ENCODE data around the gene NECTIN2. TPM values are rescaled to one million over a fixed set of nuclear protein-coding genes. Genes with fewer than 3 reads are reported as not detected.
"Not testable (repeated sequence)": the region's sequence is repeated elsewhere in the genome, so short reads cannot be mapped to it uniquely, and the experiment has no call there.

NECTIN2 gene
- total RNA-seq, 1 experiment from 2014 or later = 96.3 TPM

- no peak overlapping the region for H3K4me2 ChIP-seq (ENCODE audit: low read length)
- 0 out of 4 replicates have a peak, but pooled peaks cover 0 to 4% of the 10 kb centered on the region in 2 experiments for H3K36me3 ChIP-seq (ENCODE audit: control insufficient read depth in 1 of 2, insufficient read depth in 2 of 2, low read length in 2 of 2)
- no peak overlapping the region for H3K27ac ChIP-seq (ENCODE audit: low read depth, low read length)
- peaks cover 9 to 21% of the 10 kb centered on the region in 2 experiments for H3K4me1 ChIP-seq (ENCODE audit: control insufficient read depth in 1 of 2, insufficient read depth in 2 of 2, low read length in 2 of 2)
- no peaks in the 10 kb centered on the region for H3K27me3 ChIP-seq (ENCODE audit: insufficient read depth, low read length)
- intact Hi-C loops (cut with micrococcal nuclease) = no loop called here
- H3K4me3 ChIP-seq (replicated peaks in 1 of 2; ENCODE audit: low read depth in 1 of 2, low read length in 2 of 2) = no peak overlapping the region
- H3K9me2 ChIP-seq (ENCODE audit: insufficient read depth) = no peaks in the 10 kb centered on the region
- ATAC-seq = no peak
- ChIA-PET POLR2A (no interaction called here), RAD21 (ENCODE audit: low non-redundant PET in 1 of 2, low total read pairs in 2 of 2, uncharacterized antibody in 2 of 2, unreplicated experiment in 2 of 2) (no interaction called here), CTCF (no interaction called here)
- peaks cover 2% of the 10 kb centered on the region; the same call in 1 of the 2 replicates for H3K79me2 ChIP-seq (ENCODE audit: insufficient read depth, low read length)
- no peak overlapping the region for H2AFZ ChIP-seq (ENCODE audit: low read depth, low read length, poor library complexity, severe bottlenecking)
- TF ChIP-seq CEBPB (IDR thresholded peaks at IDR 0.05; ENCODE audit: low read depth) (no peak), EZH2phosphoT487 (IDR thresholded peaks at IDR 0.05; ENCODE audit: borderline replicate concordance) (no peak), EGR1 (IDR thresholded peaks at IDR 0.05; ENCODE audit: low read depth) (no peak), ZFX (IDR thresholded peaks at IDR 0.05) (no peak), CBX3 (IDR thresholded peaks at IDR 0.05; ENCODE audit: low read depth) (no peak), POLR2A (IDR thresholded peaks at IDR 0.05; ENCODE audit: borderline replicate concordance, extremely low read depth, insufficient read depth, insufficient read length) (no peak)
- BruUV-seq (replicated peaks) = no TSS peak
- H3K9me3 ChIP-seq (ENCODE audit: control insufficient read depth in 1 of 2, insufficient read depth in 1 of 2, low read depth in 1 of 2, low read length in 2 of 2) = no peaks in the 10 kb centered on the region
- no peak overlapping the region for H3K9ac ChIP-seq (ENCODE audit: low read length)
- DNase-seq (ENCODE audit: low read depth, low spot score) = no peak
- H4K20me1 ChIP-seq (ENCODE audit: insufficient read depth) = no peaks in the 10 kb centered on the region
Measured at GRCh38 chr19:44886141-44886540, 40.0 kb downstream of the NECTIN2 start.

GRCh38 chr19:44887648-44888047 is 41.6 kb downstream of the NECTIN2 start:
- no peak for TF ChIP-seq TCF7L2 (IDR thresholded peaks at IDR 0.05; ENCODE audit: borderline replicate concordance, extremely low read depth, insufficient read depth, insufficient read length)
- no peak for TF ChIP-seq YY1 (IDR thresholded peaks at IDR 0.05; ENCODE audit: extremely low read depth, insufficient replicate concordance, low read depth, low read length)
- no peak for TF ChIP-seq RAD21 (IDR thresholded peaks at IDR 0.05; ENCODE audit: low read depth)
- no peak for TF ChIP-seq ATF3 (IDR thresholded peaks at IDR 0.05)
- TF ChIP-seq EGR1 (IDR thresholded peaks at IDR 0.05; ENCODE audit: low read depth) = no peak
- TF ChIP-seq CEBPB (IDR thresholded peaks at IDR 0.05; ENCODE audit: low read depth) = no peak
- ChIA-PET CTCF (no interaction called here), RAD21 (ENCODE audit: low non-redundant PET in 1 of 2, low total read pairs in 2 of 2, uncharacterized antibody in 2 of 2, unreplicated experiment in 2 of 2) (no interaction called here), POLR2A (no interaction called here)
- ATAC-seq = no peak
- no peak overlapping the region for H3K4me3 ChIP-seq (replicated peaks in 1 of 2; ENCODE audit: low read depth in 1 of 2, low read length in 2 of 2)
- no peak for DNase-seq (ENCODE audit: low read depth, low spot score)
- H3K9me3 ChIP-seq (ENCODE audit: control insufficient read depth in 1 of 2, insufficient read depth in 1 of 2, low read depth in 1 of 2, low read length in 2 of 2) = no peaks in the 10 kb centered on the region
- H4K20me1 ChIP-seq (ENCODE audit: insufficient read depth) = peaks cover 4% of the 10 kb centered on the region; the same call in 1 of the 2 replicates
- H3K36me3 ChIP-seq (ENCODE audit: control insufficient read depth in 1 of 2, insufficient read depth in 2 of 2, low read length in 2 of 2) = peaks cover 0 to 17% of the 10 kb centered on the region in 2 experiments; a peak in 1 of 4 replicates
- H3K4me2 ChIP-seq (ENCODE audit: low read length) = no peak overlapping the region
- peaks cover 17% of the 10 kb centered on the region for H3K79me2 ChIP-seq (ENCODE audit: insufficient read depth, low read length)
- H3K4me1 ChIP-seq (ENCODE audit: control insufficient read depth in 1 of 2, insufficient read depth in 2 of 2, low read length in 2 of 2) = peaks cover 14 to 30% of the 10 kb centered on the region in 2 experiments
- no peak overlapping the region for H2AFZ ChIP-seq (ENCODE audit: low read depth, low read length, poor library complexity, severe bottlenecking)
- H3K9ac ChIP-seq (ENCODE audit: low read length) = no peak overlapping the region
- BruUV-seq (replicated peaks) = no TSS peak
- intact Hi-C loops (cut with micrococcal nuclease) = no loop called here
- H3K27ac ChIP-seq (ENCODE audit: low read depth, low read length) = no peak overlapping the region
- no peaks in the 10 kb centered on the region for H3K27me3 ChIP-seq (ENCODE audit: insufficient read depth, low read length)
- H3K9me2 ChIP-seq (ENCODE audit: insufficient read depth) = no peaks in the 10 kb centered on the region

DNA sequence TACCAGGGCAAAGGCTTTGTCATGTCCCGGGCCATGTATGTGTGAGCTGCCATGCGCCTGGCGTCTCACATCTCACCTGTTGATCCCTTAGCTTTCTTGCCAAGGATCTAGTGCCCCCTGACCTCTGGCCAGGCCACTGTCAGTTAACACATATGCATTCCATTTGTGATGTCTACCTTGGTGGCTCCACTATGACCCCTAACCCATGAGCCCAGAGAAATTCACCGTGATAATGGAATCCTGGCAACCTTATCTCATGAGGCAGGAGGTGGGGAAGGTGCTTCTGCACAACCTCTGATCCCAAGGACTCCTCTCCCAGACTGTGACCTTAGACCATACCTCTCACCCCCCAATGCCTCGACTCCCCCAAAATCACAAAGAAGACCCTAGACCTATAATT is 42.2 kb downstream of the NECTIN2 start:
- Histone ChIP-seq H3K4me1 (ENCODE audit: control insufficient read depth in 1 of 2, insufficient read depth in 2 of 2, low read length in 2 of 2) (peaks cover 14 to 31% of the 10 kb centered on the region in 2 experiments), H3K36me3 (ENCODE audit: control insufficient read depth in 1 of 2, insufficient read depth in 2 of 2, low read length in 2 of 2) (peaks cover 1 to 24% of the 10 kb centered on the region in 2 experiments; a peak in 3 of 4 replicates), H3K79me2 (ENCODE audit: insufficient read depth, low read length) (peaks cover 24% of the 10 kb centered on the region)
- H3K27me3 ChIP-seq (ENCODE audit: insufficient read depth, low read length); H3K4me2 ChIP-seq (ENCODE audit: low read length); H4K20me1 ChIP-seq (ENCODE audit: insufficient read depth); intact Hi-C loops (cut with micrococcal nuclease); H2AFZ ChIP-seq (ENCODE audit: low read depth, low read length, poor library complexity, severe bottlenecking); H3K4me3 ChIP-seq (replicated peaks in 1 of 2; ENCODE audit: low read depth in 1 of 2, low read length in 2 of 2); H3K9me3 ChIP-seq (ENCODE audit: control insufficient read depth in 1 of 2, insufficient read depth in 1 of 2, low read depth in 1 of 2, low read length in 2 of 2); CTCF ChIA-PET; H3K9ac ChIP-seq (ENCODE audit: low read length); H3K27ac ChIP-seq (ENCODE audit: low read depth, low read length); H3K9me2 ChIP-seq (ENCODE audit: insufficient read depth); RAD21 ChIA-PET (ENCODE audit: low non-redundant PET in 1 of 2, low total read pairs in 2 of 2, uncharacterized antibody in 2 of 2, unreplicated experiment in 2 of 2); BruUV-seq (replicated peaks); POLR2A ChIA-PET; ATAC-seq; DNase-seq (ENCODE audit: low read depth, low spot score): not testable (repeated sequence)
